NCI-H510A treated with DMSO at 0.1 percent for 48 hours (cell line): ENCODE measurements around the gene WDTC1.

Experiments
- DNase-seq: peaks from one replicate; lab custom pipeline; 2025; lab: John Stamatoyannopoulos, UW

Gene WDTC1

DNA sequence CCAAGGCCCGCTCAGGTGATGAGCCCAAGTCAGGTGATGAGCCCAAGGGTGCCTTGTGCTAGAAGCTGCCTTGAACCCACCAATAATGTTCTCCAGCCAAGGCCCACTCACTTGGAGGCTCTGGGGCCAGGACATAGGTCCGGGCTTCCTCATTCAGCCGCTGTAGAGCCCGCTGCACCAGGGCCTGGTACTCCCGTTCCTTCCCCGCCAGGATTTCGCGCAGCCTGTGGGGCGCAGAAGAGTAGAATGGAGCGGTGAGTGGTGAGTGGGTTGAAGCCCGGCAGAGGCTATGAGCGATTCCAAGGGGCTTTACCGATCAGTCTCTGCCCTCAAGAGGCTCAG lies 121.8 kb downstream of the WDTC1 start:
- no peak for DNase-seq

- no peak for DNase-seq
Measured at GRCh38 chr1:27356619-27357280, 122.3 kb downstream of the WDTC1 start.

DNA sequence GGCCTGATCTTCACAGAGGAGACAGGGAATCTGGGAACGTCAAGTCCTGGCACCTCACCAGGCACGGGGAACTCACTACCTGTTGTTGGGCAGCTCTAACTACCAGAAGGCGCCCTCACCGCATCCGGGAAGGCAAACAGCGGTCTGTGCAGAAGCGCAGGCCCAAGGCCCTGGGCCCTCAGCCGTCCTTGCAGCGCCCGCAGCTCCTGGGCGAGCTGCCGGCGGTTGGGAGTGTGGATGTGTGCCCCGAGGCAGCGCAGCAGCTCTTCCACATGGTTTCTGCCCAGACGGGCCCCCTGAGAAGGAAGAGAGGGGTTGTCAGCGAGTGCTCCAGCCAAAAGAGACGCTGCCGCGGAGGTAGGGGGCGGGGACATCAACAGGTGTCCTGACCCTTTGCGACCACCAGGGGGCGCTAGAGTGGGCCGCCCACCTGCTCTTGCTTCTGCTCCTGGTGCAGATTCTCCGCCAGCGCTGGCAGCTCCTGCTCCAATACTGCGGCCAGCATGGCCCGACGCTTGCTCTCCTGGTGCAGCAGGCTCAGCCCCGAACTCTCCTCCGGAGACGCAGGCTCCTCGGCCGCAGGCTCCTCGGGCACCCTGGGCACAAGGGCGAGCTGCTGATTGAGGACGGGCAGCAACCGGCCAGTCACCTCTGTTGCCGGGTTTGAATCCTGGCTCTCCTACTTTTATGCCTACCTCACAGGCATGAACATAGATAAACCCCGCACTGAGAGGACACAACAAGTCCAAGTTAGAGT lies 123.0 kb downstream of the WDTC1 start:
- peak; percentile 53 for DNase-seq
